Measurements from ENCODE around the gene TUBB6.

The TUBB6 gene

GRCh38 chr18:12345491-12346239 is 37.6 kb downstream of the TUBB6 start:
- DNase-seq: no peak

- no peak for DNase-seq
Observed at GRCh38 chr18:12346240-12346565, 38.2 kb downstream of the TUBB6 start.

GRCh38 chr18:12347895-12348294 is 39.9 kb downstream of the TUBB6 start:
- DNase-seq: no peak

- DNase-seq: no peak
Observed at GRCh38 chr18:12352188-12352587, 44.1 kb downstream of the TUBB6 start.

GRCh38 chr18:12359515-12359927 is 51.5 kb downstream of the TUBB6 start:
- DNase-seq: no peak

- DNase-seq: no peak
Observed at GRCh38 chr18:12361770-12362378, 53.8 kb downstream of the TUBB6 start.

GRCh38 chr18:12362473-12363174 is 54.6 kb downstream of the TUBB6 start:
- DNase-seq: no peak

GRCh38 chr18:12366379-12366778 is 58.3 kb downstream of the TUBB6 start:
- no peak for DNase-seq

GRCh38 chr18:12366784-12367183 is 58.7 kb downstream of the TUBB6 start:
- no peak for DNase-seq

GRCh38 chr18:12369211-12369610 is 61.2 kb downstream of the TUBB6 start:
- DNase-seq: no peak

GRCh38 chr18:12371590-12371989 is 63.5 kb downstream of the TUBB6 start:
- no peak for DNase-seq

- DNase-seq: no peak
Observed at GRCh38 chr18:12372406-12372805, 64.4 kb downstream of the TUBB6 start.

- DNase-seq: no peak
Observed at GRCh38 chr18:12373116-12373770, 65.2 kb downstream of the TUBB6 start.

- no peak for DNase-seq
Observed at GRCh38 chr18:12373771-12374116, 65.7 kb downstream of the TUBB6 start.

- no peak for DNase-seq
Observed at GRCh38 chr18:12374401-12374800, 66.4 kb downstream of the TUBB6 start.
